Activated T-helper 1 cell treated with anti-CD3 and anti-CD28 coated beads, Interleukin-12 subunit alpha, Interleukin-12 subunit beta, Interleukin-2, Interleukin-4 antibody, amounts not matched to agents 30 ng/mL and 10 ng/mL and 1 ng/mL, durations not matched to agents 14 hours and 24 hours and 36 hours (primary cell): Measurements from ENCODE around the gene CHST13. TPM values are rescaled to one million over a fixed set of nuclear protein-coding genes. Genes with fewer than 3 reads are reported as not detected.
"Not testable (repeated sequence)": the region's sequence is repeated elsewhere in the genome, so short reads cannot be mapped to it uniquely, and the experiment has no call there.

Source experiments
- DNase-seq: peaks from one replicate; pipeline ENCODE4 v3.0.0; 2021; ENCODE audit warnings: low spot score
- H3K27ac Mint-ChIP-seq: one replicate; pipeline ENCODE4 v1.8.0; 2021; ENCODE audit warnings: mild to moderate bottlenecking, mixed read lengths
- H3K27me3 Mint-ChIP-seq: one replicate; pipeline ENCODE4 v1.8.0; 2022; ENCODE audit warnings: mild to moderate bottlenecking, moderate library complexity, mixed read lengths; ENCODE audit not compliant: insufficient read depth
- H3K36me3 Mint-ChIP-seq: one replicate; pipeline ENCODE4 v1.8.0; 2021; ENCODE audit warnings: low read depth, mixed read lengths
- H3K4me1 Mint-ChIP-seq: one replicate; pipeline ENCODE4 v1.8.0; 2021; ENCODE audit warnings: low read depth, mixed read lengths
- H3K4me3 Mint-ChIP-seq: one replicate; pipeline ENCODE4 v1.8.0; 2021; ENCODE audit warnings: mild to moderate bottlenecking, moderate library complexity, mixed read lengths
- H3K9me3 Mint-ChIP-seq: one replicate; pipeline ENCODE4 v1.8.0; 2021; ENCODE audit warnings: mixed read lengths
- intact Hi-C: fragments of 100-400 bp; cut with micrococcal nuclease; formaldehyde crosslinking; loops from one replicate; pipeline ENCODE4 v1.15.1; 2024
- total RNA-seq: library from RNA; stranded (reverse); gene quantifications from 2 replicates; pipeline ENCODE4 v1.2.3, GENCODE V29; 2022

CHST13 gene
- total RNA-seq, 1 donor from 2014 or later = not detected

GRCh38 chr3:126527006-126527405 is 3.1 kb downstream of the CHST13 start:
- Mint-ChIP-seq H3K27me3 (peaks cover 33% of the 10 kb centered on the region), H3K4me1 (no peaks in the 10 kb centered on the region), H3K9me3 (no peaks in the 10 kb centered on the region), H3K36me3 (no peaks in the 10 kb centered on the region), H3K4me3 (no peak overlapping the region), H3K27ac (no peak overlapping the region)
- DNase-seq = no peak
- intact Hi-C loops = no loop called here

- DNase-seq = no peak
- Mint-ChIP-seq H3K27ac (no peak overlapping the region), H3K4me1 (no peaks in the 10 kb centered on the region), H3K4me3 (no peak overlapping the region), H3K9me3 (no peaks in the 10 kb centered on the region), H3K36me3 (no peaks in the 10 kb centered on the region), H3K27me3 (peaks cover 26% of the 10 kb centered on the region)
- intact Hi-C loops = no loop called here
Measured at GRCh38 chr3:126527455-126528211, 3.7 kb downstream of the CHST13 start.

- no peak overlapping the region for H3K4me3 Mint-ChIP-seq
- no peaks in the 10 kb centered on the region for H3K4me1 Mint-ChIP-seq
- H3K27ac Mint-ChIP-seq = peak overlapping the region; percentile 12
- H3K9me3 Mint-ChIP-seq = no peaks in the 10 kb centered on the region
- H3K27me3 Mint-ChIP-seq = peaks cover 21% of the 10 kb centered on the region
- intact Hi-C loops = no loop called here
- H3K36me3 Mint-ChIP-seq = no peaks in the 10 kb centered on the region
- DNase-seq = no peak
Measured at GRCh38 chr3:126528419-126528799, 4.5 kb downstream of the CHST13 start.

- Mint-ChIP-seq H3K4me1 (no peaks in the 10 kb centered on the region), H3K9me3 (no peaks in the 10 kb centered on the region)
- no peak for DNase-seq
Measured at GRCh38 chr3:126528800-126529541, 5.0 kb downstream of the CHST13 start.

GRCh38 chr3:126529585-126530170 is 5.7 kb downstream of the CHST13 start:
- Mint-ChIP-seq H3K27ac (no peak overlapping the region), H3K9me3 (no peaks in the 10 kb centered on the region), H3K4me3 (no peak overlapping the region), H3K36me3 (no peaks in the 10 kb centered on the region), H3K27me3 (peaks cover 23% of the 10 kb centered on the region), H3K4me1 (no peaks in the 10 kb centered on the region)
- no peak for DNase-seq
- intact Hi-C loops = no loop called here

More at GRCh38 chr3:126528800-126529541, 5.0 kb downstream of the CHST13 start:
- intact Hi-C loops = no loop called here
- H3K27ac Mint-ChIP-seq = no peak overlapping the region
- peaks cover 21% of the 10 kb centered on the region for H3K27me3 Mint-ChIP-seq
- H3K4me3 Mint-ChIP-seq = no peak overlapping the region
- H3K36me3 Mint-ChIP-seq = no peaks in the 10 kb centered on the region

GRCh38 chr3:126530171-126531050 is 6.5 kb downstream of the CHST13 start:
- H3K36me3 Mint-ChIP-seq = no peaks in the 10 kb centered on the region
- no peak overlapping the region for H3K27ac Mint-ChIP-seq
- H3K4me1 Mint-ChIP-seq = no peaks in the 10 kb centered on the region
- intact Hi-C loops = no loop called here
- no peaks in the 10 kb centered on the region for H3K9me3 Mint-ChIP-seq
- H3K27me3 Mint-ChIP-seq = peaks cover 17% of the 10 kb centered on the region
- DNase-seq = no peak
- no peak overlapping the region for H3K4me3 Mint-ChIP-seq

- intact Hi-C loops = no loop called here
- Mint-ChIP-seq H3K27me3 (peaks cover 12% of the 10 kb centered on the region), H3K4me1 (no peaks in the 10 kb centered on the region), H3K27ac (no peak overlapping the region), H3K4me3 (no peak overlapping the region), H3K9me3 (no peaks in the 10 kb centered on the region), H3K36me3 (no peaks in the 10 kb centered on the region)
- DNase-seq = no peak
Measured at GRCh38 chr3:126531051-126531330, 7.0 kb downstream of the CHST13 start.

- intact Hi-C loops = no loop called here
- Mint-ChIP-seq H3K36me3 (no peaks in the 10 kb centered on the region), H3K27me3 (peaks cover 11% of the 10 kb centered on the region), H3K4me1 (no peaks in the 10 kb centered on the region), H3K9me3 (no peaks in the 10 kb centered on the region), H3K27ac (no peak overlapping the region), H3K4me3 (no peak overlapping the region)
- DNase-seq = no peak
Measured at GRCh38 chr3:126533506-126533905, 9.6 kb downstream of the CHST13 start.

- DNase-seq, H3K36me3 Mint-ChIP-seq, H3K4me3 Mint-ChIP-seq, intact Hi-C loops, H3K9me3 Mint-ChIP-seq, H3K27ac Mint-ChIP-seq, H3K4me1 Mint-ChIP-seq: not testable (repeated sequence)
- H3K27me3 Mint-ChIP-seq = peaks cover 13% of the 10 kb centered on the region
Measured at GRCh38 chr3:126534716-126535115, 10.8 kb downstream of the CHST13 start.

GRCh38 chr3:126535636-126536035 is 11.7 kb downstream of the CHST13 start:
- peaks cover 4% of the 10 kb centered on the region for H3K9me3 Mint-ChIP-seq
- H3K36me3 Mint-ChIP-seq = no peaks in the 10 kb centered on the region
- peaks cover 9% of the 10 kb centered on the region for H3K4me1 Mint-ChIP-seq
- intact Hi-C loops = no loop called here
- peaks cover 13% of the 10 kb centered on the region for H3K27me3 Mint-ChIP-seq
- no peak overlapping the region for H3K4me3 Mint-ChIP-seq
- no peak overlapping the region for H3K27ac Mint-ChIP-seq
- no peak for DNase-seq

- intact Hi-C loops = no loop called here
- peaks cover 4% of the 10 kb centered on the region for H3K9me3 Mint-ChIP-seq
- H3K4me1 Mint-ChIP-seq = peaks cover 14% of the 10 kb centered on the region
- no peak overlapping the region for H3K27ac Mint-ChIP-seq
- H3K27me3 Mint-ChIP-seq = peaks cover 13% of the 10 kb centered on the region
- H3K36me3 Mint-ChIP-seq = no peaks in the 10 kb centered on the region
- H3K4me3 Mint-ChIP-seq = no peak overlapping the region
- no peak for DNase-seq
Measured at GRCh38 chr3:126536126-126536525, 12.2 kb downstream of the CHST13 start.

- peaks cover 4% of the 10 kb centered on the region for H3K9me3 Mint-ChIP-seq
- H3K4me1 Mint-ChIP-seq = peaks cover 16% of the 10 kb centered on the region
- H3K27ac Mint-ChIP-seq = no peak overlapping the region
- no peak for DNase-seq
- peaks cover 13% of the 10 kb centered on the region for H3K27me3 Mint-ChIP-seq
- intact Hi-C loops = no loop called here
- no peak overlapping the region for H3K4me3 Mint-ChIP-seq
- no peaks in the 10 kb centered on the region for H3K36me3 Mint-ChIP-seq
Measured at GRCh38 chr3:126537116-126537729, 13.3 kb downstream of the CHST13 start.
